Mucosa of stomach (tissue), 1 donor: ENCODE measurements around the gene CHST12.
"Not testable (repeated sequence)": the region's sequence is repeated elsewhere in the genome, so short reads cannot be mapped to it uniquely, and the experiment has no call there.

Experiments
- H3K27me3 ChIP-seq: one replicate; pipeline ENCODE4 v1.7.0; 2013; ENCODE audit warnings: mild to moderate bottlenecking, low read length; ENCODE audit not compliant: control insufficient read depth, insufficient read depth
- H3K36me3 ChIP-seq: one replicate; pipeline ENCODE4 v1.7.0; 2013; ENCODE audit warnings: low read length; ENCODE audit not compliant: control insufficient read depth, insufficient read depth
- H3K4me1 ChIP-seq: one replicate; pipeline ENCODE4 v1.7.0; 2013; ENCODE audit warnings: mild to moderate bottlenecking, low read length; ENCODE audit not compliant: control insufficient read depth, insufficient read depth
- H3K4me3 ChIP-seq: one replicate; pipeline ENCODE4 v1.7.0; 2013; ENCODE audit warnings: low read length
- H3K9ac ChIP-seq: one replicate; pipeline ENCODE4 v1.7.0; 2013; ENCODE audit warnings: mild to moderate bottlenecking, low read length, moderate library complexity
- H3K9me3 ChIP-seq: one replicate; pipeline ENCODE4 v1.7.0; 2013; ENCODE audit warnings: mild to moderate bottlenecking, low read length, moderate library complexity; ENCODE audit not compliant: control insufficient read depth
- donor health status: Pancreatic carcinoma.

CHST12 gene

DNA sequence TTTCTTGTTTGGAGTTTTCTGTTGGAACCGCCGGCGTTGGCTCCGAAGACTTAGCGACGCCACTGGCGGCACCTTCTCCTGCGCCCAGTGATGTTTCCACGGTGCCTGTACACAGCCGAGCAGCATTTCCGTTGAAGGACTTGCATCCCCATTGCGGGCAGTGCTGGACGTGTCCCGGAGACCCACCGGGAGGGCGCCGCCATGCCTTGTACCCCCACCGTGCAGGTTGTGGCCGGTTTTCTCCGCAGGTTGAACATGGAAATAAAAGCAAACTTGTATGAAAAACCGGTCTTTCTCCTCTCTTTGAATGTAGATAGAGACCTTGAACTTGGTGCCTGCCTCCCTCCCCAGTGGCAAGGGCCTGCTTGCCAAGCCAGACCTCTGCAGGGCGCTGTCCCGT is 22.9 kb upstream of the CHST12 start:
- H3K4me3 ChIP-seq: no peak overlapping the region

DNA sequence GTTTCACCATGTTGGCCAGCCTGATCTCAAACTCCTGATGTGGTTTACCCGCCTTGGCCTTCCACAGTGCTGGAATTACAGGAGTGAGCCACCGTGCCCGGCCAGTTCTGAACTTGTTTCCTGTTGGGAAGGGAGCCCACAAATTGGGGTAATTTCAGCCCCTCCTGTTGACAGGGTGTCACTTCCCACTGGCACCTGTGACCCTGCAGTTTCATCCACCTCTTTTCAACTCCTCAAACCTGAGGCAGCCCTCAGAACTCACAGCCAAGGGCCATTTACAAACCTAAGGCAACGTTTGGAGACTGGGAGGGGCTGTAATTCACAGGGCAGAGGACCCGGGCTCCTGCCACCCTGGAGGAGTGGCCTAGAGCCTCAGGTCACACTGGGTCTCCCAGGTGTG is 22.2 kb upstream of the CHST12 start:
- Histone ChIP-seq H3K9ac (no peak overlapping the region), H3K36me3 (peaks cover 10% of the 10 kb centered on the region), H3K4me1 (no peaks in the 10 kb centered on the region), H3K9me3 (no peaks in the 10 kb centered on the region), H3K27me3 (no peaks in the 10 kb centered on the region), H3K4me3 (no peak overlapping the region)

More for the DNA sequence above, 22.9 kb upstream of the CHST12 start:
- peaks cover 18% of the 10 kb centered on the region for H3K36me3 ChIP-seq
- no peak overlapping the region for H3K9ac ChIP-seq
- H3K9me3 ChIP-seq: no peaks in the 10 kb centered on the region
- H3K27me3 ChIP-seq: no peaks in the 10 kb centered on the region
- H3K4me1 ChIP-seq: no peaks in the 10 kb centered on the region

DNA sequence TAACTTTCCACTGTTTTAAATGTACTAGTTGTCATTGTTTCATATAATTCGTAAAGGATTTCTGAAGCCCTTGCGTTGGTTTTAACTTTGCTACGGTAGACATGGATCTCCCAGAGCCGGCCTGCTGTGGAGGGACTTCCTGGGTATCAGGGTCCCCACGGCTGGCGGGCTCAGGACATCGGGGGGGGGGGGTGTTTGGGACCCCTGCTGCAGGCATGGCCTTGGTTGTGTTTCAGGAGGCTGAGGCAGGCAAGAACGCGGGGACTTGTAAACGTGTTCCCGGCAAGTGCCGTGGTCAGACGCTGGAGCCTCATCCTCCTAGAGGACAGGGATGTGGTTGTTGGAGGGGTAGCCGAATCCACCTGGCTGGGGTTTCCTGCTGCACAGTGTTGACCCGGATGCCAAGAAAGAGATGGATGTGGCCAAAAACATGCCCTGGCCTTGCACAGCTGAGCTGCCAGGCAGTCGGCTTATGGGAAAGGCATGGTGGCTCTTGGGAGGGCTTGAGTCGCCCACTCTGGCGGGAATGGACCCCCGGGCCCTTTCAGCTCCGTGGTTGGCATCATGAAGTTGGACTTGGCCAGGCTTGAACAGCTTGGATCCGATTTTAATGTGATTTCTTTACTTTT is 21.4 kb upstream of the CHST12 start:
- Histone ChIP-seq H3K4me3 (no peak overlapping the region), H3K4me1 (no peaks in the 10 kb centered on the region), H3K36me3 (peaks cover 3% of the 10 kb centered on the region), H3K27me3 (no peaks in the 10 kb centered on the region), H3K9ac (no peak overlapping the region), H3K9me3 (no peaks in the 10 kb centered on the region)

DNA sequence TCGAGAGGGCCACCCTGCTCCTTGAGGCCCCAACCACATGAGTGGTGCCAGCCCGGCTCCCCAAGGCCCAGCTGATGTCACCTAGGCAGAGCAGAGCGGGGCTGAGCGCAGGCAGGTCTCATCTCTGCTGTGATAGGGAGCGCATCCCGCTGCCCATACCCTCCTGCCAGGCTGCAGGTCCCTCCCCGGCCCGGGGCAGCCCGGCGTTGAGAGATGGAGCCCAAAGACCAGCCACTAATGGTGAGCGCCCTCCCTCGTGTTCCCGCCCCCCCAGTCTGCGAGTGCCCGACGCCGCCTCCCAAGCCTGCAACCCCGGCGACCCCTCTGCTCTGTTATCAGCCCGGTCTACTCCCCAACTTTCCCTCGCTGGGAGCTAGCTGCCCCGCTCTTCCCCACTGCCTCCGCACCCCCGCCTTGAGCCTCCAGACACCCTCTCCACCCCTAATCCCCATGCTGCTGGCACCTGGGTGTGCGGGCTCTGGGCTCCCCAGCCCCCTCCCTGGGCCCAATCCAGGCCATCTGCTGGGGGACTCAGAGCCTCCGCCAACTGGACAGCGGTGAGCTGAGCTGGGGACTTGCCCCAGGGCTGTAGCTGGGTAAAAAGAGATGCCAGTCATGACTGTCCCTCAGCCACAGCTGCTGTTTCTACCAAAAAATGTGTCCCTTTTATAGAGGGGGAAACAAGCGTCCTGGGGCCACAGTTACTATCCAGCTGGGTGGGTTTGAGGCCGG is 19.7 kb upstream of the CHST12 start:
- Histone ChIP-seq H3K4me1 (no peaks in the 10 kb centered on the region), H3K9me3 (no peaks in the 10 kb centered on the region), H3K36me3 (no peaks in the 10 kb centered on the region), H3K4me3 (no peak overlapping the region), H3K27me3 (no peaks in the 10 kb centered on the region), H3K9ac (no peak overlapping the region)

DNA sequence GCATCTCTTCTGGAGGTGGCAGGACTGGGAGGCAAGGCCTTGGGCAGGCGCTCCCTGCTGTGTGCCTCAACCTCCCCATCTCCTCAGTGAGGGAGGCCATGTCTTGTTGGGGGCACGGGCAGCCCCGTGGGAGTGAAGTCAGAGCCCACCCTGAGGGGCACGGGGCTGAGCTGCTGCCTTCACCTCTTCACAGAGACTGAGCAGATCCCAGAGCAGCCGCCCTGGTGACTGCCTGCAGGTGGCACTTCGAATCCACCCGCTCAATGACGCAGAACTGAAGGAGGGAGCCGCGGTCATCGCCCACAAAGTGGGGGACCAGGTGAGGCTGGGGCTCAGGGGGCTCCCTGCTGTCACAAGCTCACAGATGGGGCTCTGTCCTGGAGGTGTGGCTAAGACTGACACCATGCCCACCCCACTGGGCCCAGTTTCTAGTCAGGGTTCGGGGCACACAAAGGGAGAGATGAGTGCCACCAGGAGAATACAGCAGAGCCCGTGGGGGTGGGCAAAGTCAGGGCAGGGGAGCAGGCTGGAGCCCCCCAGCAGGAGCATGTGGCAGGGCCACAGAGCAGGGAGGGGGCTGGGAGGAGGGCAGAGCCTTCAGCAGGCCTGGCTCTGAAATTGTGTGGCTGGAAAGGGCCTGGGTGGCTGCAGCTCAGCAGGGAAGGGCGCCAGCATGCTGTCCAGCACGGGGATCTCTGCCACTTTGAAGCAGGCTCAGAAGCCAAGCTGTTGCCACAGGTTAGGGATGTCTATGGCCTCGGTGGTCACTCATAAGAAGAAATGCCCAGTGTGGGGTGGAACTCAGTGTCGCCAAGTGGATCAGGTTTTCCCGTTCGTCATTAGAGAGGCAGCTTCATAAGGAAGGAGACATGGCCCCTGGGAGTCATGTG is 18.8 kb upstream of the CHST12 start:
- no peaks in the 10 kb centered on the region for H3K9me3 ChIP-seq
- no peak overlapping the region for H3K9ac ChIP-seq
- H3K36me3 ChIP-seq: no peaks in the 10 kb centered on the region
- no peaks in the 10 kb centered on the region for H3K27me3 ChIP-seq
- no peak overlapping the region for H3K4me3 ChIP-seq
- H3K4me1 ChIP-seq: no peaks in the 10 kb centered on the region

DNA sequence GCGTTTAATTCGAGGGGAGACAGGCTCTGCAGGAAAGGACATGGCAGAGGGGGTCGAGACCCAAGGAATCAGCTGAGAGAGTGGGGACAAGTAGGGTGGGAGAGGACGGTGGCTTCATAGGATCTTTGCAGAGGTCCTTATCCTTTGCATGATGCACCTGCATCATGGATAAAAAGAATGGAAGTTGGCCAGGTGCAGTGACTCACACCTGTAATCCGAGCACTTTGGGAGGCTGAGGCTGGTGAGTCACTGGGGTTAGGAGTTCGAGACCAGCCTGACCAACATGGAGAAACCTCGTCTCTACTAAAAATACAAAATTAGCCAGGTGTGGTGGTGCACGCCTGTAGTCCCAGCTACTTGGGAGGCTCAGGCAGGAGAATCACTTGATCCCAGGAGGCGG is 17.3 kb upstream of the CHST12 start:
- H3K4me1 ChIP-seq, H3K4me3 ChIP-seq, H3K27me3 ChIP-seq, H3K9ac ChIP-seq, H3K9me3 ChIP-seq, H3K36me3 ChIP-seq: not testable (repeated sequence)

DNA sequence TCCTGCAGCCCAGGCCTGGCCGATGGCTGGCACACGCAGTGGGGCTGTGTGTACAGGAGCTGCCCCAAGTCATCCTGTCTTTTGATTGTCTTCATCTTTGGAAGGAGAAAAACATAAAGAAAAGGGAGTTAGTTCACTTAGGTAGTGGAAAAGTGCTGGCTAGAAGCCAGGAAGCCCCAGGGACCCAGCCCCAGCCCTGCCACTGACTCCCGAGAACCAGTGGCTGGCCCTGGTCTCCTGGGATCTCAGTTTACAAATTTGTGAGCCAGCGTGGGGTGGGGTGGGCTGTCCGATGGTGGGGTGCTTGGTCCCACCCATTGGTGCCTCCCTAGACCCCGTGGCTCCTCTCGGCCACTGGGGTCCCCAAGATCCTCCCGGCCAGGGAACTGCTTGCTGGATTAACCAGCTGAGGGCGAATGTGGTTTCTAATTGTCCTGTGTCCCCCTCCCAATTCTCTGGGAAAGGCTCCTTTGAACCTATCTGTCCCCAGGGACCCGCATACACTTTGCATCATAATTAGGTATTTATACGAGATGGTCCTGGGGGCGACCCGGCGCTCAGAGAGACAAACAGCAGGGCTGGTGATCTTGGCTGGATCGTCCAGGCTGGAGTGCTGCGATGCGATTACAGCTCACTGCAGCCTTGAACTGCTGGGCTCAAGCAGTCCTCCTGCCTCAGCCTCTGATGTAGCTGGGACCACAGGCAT is 16.3 kb upstream of the CHST12 start:
- no peak overlapping the region for H3K4me3 ChIP-seq

DNA sequence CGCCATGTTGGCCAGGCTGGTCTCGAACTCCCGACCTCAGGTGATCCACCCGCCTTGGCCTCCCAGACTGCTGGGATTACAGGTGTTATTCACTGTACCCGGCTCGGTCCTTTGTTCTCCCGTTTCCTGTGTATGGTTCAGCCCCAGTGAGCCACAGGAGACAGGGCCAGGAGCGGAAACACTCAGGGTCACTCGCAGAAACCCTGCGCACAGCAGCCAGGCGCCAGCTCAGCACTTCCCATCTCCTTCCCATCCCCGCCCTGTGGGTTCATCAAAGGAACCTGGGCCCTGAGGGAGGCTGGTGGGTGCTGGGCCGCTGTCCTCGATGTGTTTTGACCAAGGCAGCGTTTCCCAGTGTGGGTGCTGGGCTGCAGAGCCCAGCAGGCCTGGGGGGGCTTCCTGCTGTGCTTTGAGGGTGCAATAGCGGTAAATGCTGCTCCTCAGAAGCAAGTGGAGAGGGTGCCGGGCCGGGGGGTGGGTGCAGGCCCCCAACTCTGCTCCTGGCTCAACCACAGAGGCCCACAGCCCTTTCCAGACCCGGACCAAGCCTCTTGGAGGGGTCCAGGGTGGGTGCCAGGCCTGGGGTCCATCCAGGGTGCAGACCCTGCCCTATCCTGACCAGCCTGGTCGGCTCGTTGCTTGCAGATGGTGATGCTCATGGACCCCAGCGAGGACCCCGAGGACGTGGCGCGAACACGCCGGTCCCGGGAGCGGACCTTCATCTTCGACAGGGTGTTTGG is 15.3 kb upstream of the CHST12 start:
- Histone ChIP-seq H3K27me3 (no peaks in the 10 kb centered on the region), H3K9ac (no peak overlapping the region), H3K4me1 (no peaks in the 10 kb centered on the region), H3K4me3 (no peak overlapping the region), H3K9me3 (no peaks in the 10 kb centered on the region), H3K36me3 (no peaks in the 10 kb centered on the region)

More for the DNA sequence above, 16.3 kb upstream of the CHST12 start:
- Histone ChIP-seq H3K27me3 (no peaks in the 10 kb centered on the region), H3K4me1 (no peaks in the 10 kb centered on the region), H3K9me3 (no peaks in the 10 kb centered on the region), H3K9ac (no peak overlapping the region), H3K36me3 (no peaks in the 10 kb centered on the region)

DNA sequence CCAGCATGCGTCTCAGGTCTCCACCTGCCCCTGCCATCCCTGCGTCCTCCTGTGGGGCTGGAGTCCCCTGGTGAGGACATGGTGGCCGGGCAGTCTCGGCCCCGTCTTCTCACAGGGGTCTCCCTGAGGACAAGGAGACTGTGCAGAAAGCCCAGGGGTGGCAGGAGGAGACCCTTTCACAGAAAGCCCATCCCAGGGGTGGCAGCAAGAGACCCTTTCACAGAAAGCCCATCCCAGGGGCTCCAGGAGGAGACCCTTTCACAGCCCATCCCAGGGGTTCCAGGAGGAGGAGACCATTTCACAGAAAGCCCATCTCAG is 14.8 kb upstream of the CHST12 start:
- H3K27me3 ChIP-seq: no peaks in the 10 kb centered on the region
- no peak overlapping the region for H3K4me3 ChIP-seq
- H3K4me1 ChIP-seq: no peaks in the 10 kb centered on the region
- H3K9me3 ChIP-seq: no peaks in the 10 kb centered on the region
- no peaks in the 10 kb centered on the region for H3K36me3 ChIP-seq
- no peak overlapping the region for H3K9ac ChIP-seq

DNA sequence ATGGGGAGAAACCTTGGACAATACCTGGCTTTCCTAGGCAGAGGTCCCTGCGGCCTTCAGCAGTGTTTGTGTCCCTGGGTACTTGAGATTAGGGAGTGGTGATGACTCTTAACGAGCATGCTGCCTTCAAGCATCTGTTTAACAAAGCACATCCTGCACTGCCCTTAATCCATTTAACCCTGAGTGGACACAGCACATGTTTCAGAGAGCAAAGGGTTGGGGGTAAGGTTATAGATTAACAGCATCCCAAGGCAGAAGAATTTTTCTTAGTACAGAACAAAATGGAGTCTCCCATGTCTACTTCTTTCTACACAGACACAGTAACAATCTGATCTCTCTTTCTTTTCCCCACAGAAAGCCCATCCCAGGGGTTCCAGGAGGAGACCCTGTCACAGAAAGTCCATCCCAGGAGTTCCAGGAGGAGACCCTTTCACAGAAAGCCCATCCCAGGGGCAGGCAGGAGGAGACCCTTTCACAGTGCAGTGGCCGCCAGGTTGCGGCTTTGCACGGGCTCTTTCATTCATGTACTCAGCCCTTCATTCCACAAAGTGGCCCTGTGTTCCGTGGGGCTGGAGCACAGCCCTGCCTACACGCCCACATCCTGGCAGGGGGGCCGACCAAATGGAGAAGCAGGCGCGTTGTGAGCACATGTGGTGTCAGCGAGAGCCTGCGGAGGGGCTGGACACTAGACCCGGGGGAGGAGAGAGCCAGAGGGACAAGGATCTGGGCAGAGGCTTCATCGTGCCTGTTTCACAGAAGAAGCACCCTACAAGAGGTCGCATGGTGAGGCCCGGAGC is 13.2 kb upstream of the CHST12 start:
- not testable (repeated sequence) for H3K9ac ChIP-seq, H3K36me3 ChIP-seq, H3K9me3 ChIP-seq, H3K4me1 ChIP-seq, H3K4me3 ChIP-seq, H3K27me3 ChIP-seq

DNA sequence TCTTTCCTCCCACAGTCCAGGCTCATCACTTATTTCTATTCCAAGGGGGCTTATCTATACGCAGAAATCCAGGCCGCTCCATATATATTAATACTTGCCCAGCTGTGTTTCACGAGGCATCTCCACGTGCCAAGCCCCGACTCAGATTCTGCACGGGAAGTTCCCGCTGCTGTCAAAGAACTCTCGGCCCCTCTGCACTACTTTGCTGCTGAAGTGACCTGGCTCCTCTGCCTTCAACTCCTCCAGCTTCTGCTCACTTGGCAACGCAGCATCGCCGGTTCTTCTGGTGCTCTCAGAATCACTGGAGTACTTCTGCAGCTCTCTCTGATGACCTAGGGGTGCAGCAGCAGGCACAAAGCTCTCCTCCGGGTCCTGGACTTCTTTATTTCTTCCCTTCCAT is 9.7 kb upstream of the CHST12 start:
- H3K9ac ChIP-seq: no peak overlapping the region
- no peak overlapping the region for H3K4me3 ChIP-seq
- no peaks in the 10 kb centered on the region for H3K4me1 ChIP-seq
- no peaks in the 10 kb centered on the region for H3K27me3 ChIP-seq
- H3K36me3 ChIP-seq: no peaks in the 10 kb centered on the region
- no peaks in the 10 kb centered on the region for H3K9me3 ChIP-seq
